DMS153 treated with DMSO at 0.1 percent for 48 hours (cell line): Measurements from ENCODE around the gene BRAF.
"Not testable (repeated sequence)": the region's sequence is repeated elsewhere in the genome, so short reads cannot be mapped to it uniquely, and the experiment has no call there.

ENCODE experiments used
- DNase-seq: peaks from one replicate; lab custom pipeline; 2025; ENCODE audit not compliant: unreplicated experiment; lab: John Stamatoyannopoulos, UW

Gene BRAF

GRCh38 chr7:140881507-140882228 is 43.1 kb downstream of the BRAF start:
- no peak for DNase-seq

- DNase-seq = no peak
Observed at GRCh38 chr7:140877249-140877524, 47.5 kb downstream of the BRAF start.

GRCh38 chr7:140876519-140877248 is 48.0 kb downstream of the BRAF start:
- DNase-seq = no peak

- no peak for DNase-seq
Observed at GRCh38 chr7:140873434-140873833, 51.3 kb downstream of the BRAF start.

- DNase-seq = no peak
Observed at GRCh38 chr7:140870003-140870402, 54.7 kb downstream of the BRAF start.

- no peak for DNase-seq
Observed at GRCh38 chr7:140869430-140869829, 55.3 kb downstream of the BRAF start.

- DNase-seq = no peak
Observed at GRCh38 chr7:140867467-140868462, 57.0 kb downstream of the BRAF start.

- DNase-seq = no peak
Observed at GRCh38 chr7:140866926-140867325, 57.8 kb downstream of the BRAF start.

- DNase-seq = no peak
Observed at GRCh38 chr7:140864732-140865131, 60.0 kb downstream of the BRAF start.

GRCh38 chr7:140863867-140864266 is 60.9 kb downstream of the BRAF start:
- no peak for DNase-seq

- DNase-seq = no peak
Observed at GRCh38 chr7:140863184-140863583, 61.5 kb downstream of the BRAF start.

- DNase-seq = no peak
Observed at GRCh38 chr7:140857048-140857447, 67.7 kb downstream of the BRAF start.

- no peak for DNase-seq
Observed at GRCh38 chr7:140841166-140841715, 83.5 kb downstream of the BRAF start.

GRCh38 chr7:140831724-140832123 is 93.0 kb downstream of the BRAF start:
- no peak for DNase-seq

- no peak for DNase-seq
Observed at GRCh38 chr7:140829720-140830119, 95.0 kb downstream of the BRAF start.

GRCh38 chr7:140828741-140829140 is 96.0 kb downstream of the BRAF start:
- DNase-seq = no peak

GRCh38 chr7:140817383-140817782 is 107.3 kb downstream of the BRAF start:
- not testable (repeated sequence) for DNase-seq

- DNase-seq = peak; percentile 70
Observed at GRCh38 chr7:140810830-140811556, 113.7 kb downstream of the BRAF start.

GRCh38 chr7:140810385-140810784 is 114.3 kb downstream of the BRAF start:
- DNase-seq = no peak

- no peak for DNase-seq
Observed at GRCh38 chr7:140778975-140779374, 145.8 kb downstream of the BRAF start.

- DNase-seq = no peak
Observed at GRCh38 chr7:140778568-140778967, 146.2 kb downstream of the BRAF start.
